Stimulated activated CD4-positive, alpha-beta T cell treated with anti-CD3 and anti-CD28 coated beads, TNF-alpha, amount 100 ng/mL, for 4 hours (primary cell): Measurements from ENCODE around the gene KAZN.

Experiments used
- DNase-seq, 3 experiments: peaks; one replicate each; pipeline ENCODE4 v3.0.0-alpha.2; 2020; ENCODE audit warnings: low read depth in 3 of 3

KAZN gene

GRCh38 chr1:15089258-15089992 is 490.9 kb downstream of the KAZN start:
- no peak for DNase-seq

- no peak for DNase-seq
Observed at GRCh38 chr1:15090373-15090772, 491.9 kb downstream of the KAZN start.

- DNase-seq = no peak
Observed at GRCh38 chr1:15094056-15094455, 495.6 kb downstream of the KAZN start.

- DNase-seq = no peak
Observed at GRCh38 chr1:15094719-15095495, 496.4 kb downstream of the KAZN start.

- DNase-seq = no peak
Observed at GRCh38 chr1:15095496-15095875, 497.0 kb downstream of the KAZN start.

GRCh38 chr1:15096293-15096692 is 497.8 kb downstream of the KAZN start:
- DNase-seq = no peak

GRCh38 chr1:15098176-15099125 is 500.0 kb downstream of the KAZN start:
- DNase-seq = no peak

- no peak for DNase-seq
Observed at GRCh38 chr1:15099441-15100120, 501.1 kb downstream of the KAZN start.

GRCh38 chr1:15100121-15100879 is 501.8 kb downstream of the KAZN start:
- peak in 2 of 3 experiments; percentile 11 to 18 for DNase-seq

GRCh38 chr1:15100880-15101760 is 502.6 kb downstream of the KAZN start:
- no peak for DNase-seq

GRCh38 chr1:15101801-15102200 is 503.3 kb downstream of the KAZN start:
- no peak for DNase-seq

- DNase-seq = no peak
Observed at GRCh38 chr1:15102646-15103045, 504.2 kb downstream of the KAZN start.

- no peak for DNase-seq
Observed at GRCh38 chr1:15103211-15103610, 504.7 kb downstream of the KAZN start.

GRCh38 chr1:15103906-15104305 is 505.4 kb downstream of the KAZN start:
- no peak for DNase-seq

GRCh38 chr1:15104768-15105167 is 506.3 kb downstream of the KAZN start:
- no peak for DNase-seq

GRCh38 chr1:15106608-15107007 is 508.1 kb downstream of the KAZN start:
- DNase-seq = no peak

- no peak for DNase-seq
Observed at GRCh38 chr1:15107058-15107687, 508.7 kb downstream of the KAZN start.

- no peak for DNase-seq
Observed at GRCh38 chr1:15107911-15108310, 509.4 kb downstream of the KAZN start.

- DNase-seq = no peak
Observed at GRCh38 chr1:15110128-15110866, 511.8 kb downstream of the KAZN start.
